HG02642 (cell line): ENCODE data around the gene FREM1.

Experiments
- ATAC-seq: cut with Tn5 transposase; IDR thresholded peaks from one replicate; pipeline ENCODE4 v1.9.1; 2021; ENCODE audit warnings: mild to moderate bottlenecking; ENCODE audit not compliant: unreplicated experiment, poor library complexity

FREM1 gene

GRCh38 chr9:14778565-14778964 lies 131.7 kb downstream of the FREM1 start:
- no peak for ATAC-seq

GRCh38 chr9:14775917-14776316 lies 134.3 kb downstream of the FREM1 start:
- no peak for ATAC-seq

DNA sequence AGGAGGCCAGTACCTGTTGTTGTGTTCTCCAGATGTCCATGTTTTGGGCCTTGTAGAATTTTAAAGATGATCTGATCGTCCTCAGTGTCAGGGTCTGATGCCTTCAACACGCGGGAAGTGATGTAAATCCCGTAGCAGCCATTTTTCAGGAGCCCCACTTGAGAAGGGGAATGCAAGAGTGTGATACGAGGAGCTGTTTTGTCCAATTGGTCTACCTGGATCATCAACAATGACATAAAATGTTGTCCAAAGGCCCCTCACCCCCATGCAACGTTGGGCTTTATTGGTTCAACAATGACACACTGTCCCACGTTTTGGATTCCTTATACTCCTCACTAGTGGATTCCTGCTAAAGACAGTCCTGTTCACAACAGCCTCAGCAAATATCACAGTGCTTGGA lies 139.6 kb downstream of the FREM1 start:
- ATAC-seq, result no peak

GRCh38 chr9:14769230-14769571 lies 141.0 kb downstream of the FREM1 start:
- no peak for ATAC-seq

DNA sequence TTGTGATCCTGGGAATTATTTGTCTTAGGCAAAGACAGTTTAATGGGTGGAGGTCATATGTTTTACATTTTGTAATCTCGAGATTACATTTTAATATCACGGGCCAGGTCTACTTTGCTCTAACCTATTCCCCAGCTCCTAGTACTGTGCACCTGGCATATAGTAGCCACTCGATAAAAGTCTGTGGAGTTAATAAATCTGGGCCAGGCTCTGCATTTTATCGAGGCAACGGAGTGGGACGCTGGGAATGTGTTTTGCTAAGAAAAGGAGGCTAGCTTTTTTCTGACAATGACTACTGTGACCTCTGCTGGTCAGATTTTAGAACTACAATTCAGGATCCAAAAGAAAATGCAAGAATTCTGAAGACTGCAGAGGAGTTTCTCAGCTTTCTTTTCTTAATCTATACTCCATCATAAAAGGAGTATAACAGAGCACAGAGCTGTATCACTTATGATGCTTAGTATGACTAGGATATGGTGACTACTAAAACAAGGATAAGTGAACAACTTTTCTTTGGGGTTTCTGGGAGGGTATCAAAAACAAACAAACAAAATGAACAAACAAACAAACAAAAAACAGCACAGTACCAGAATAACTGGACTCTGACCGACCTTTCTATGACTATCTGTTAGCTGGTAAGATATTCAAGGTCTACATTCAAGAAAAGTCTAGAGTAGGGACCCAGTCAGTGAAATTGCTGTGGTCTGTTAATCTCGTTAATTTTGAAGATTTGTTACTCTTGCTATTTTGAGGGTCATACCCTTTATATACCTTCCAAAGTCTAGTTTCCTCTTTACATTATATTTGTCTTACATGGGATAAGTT lies 141.6 kb downstream of the FREM1 start:
- ATAC-seq, result no peak

DNA sequence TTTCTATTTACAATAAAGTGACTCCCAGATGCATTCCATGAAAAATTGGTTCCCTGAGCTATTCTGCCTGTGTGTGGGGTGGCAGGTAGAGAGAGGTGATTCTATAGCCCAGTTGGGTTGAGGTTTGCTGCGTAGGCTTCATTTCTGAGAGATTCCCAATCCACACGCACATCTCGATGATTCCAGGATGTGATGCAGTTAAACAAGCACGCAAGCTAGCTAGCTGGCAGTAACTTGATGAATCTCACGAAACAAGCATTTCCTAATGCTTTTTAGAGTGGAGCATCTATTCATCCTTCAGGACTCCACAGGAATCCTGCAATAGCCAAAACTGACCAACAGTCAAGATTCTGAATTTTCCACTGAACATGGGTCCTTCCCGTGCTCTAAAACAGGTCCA lies 143.9 kb downstream of the FREM1 start:
- ATAC-seq, result no peak

GRCh38 chr9:14761584-14761983 lies 148.6 kb downstream of the FREM1 start:
- ATAC-seq, result no peak

GRCh38 chr9:14760060-14760459 lies 150.2 kb downstream of the FREM1 start:
- ATAC-seq, result no peak

- no peak for ATAC-seq
Observed at GRCh38 chr9:14756291-14756690, 153.9 kb downstream of the FREM1 start.

GRCh38 chr9:14752871-14753270 lies 157.4 kb downstream of the FREM1 start:
- ATAC-seq, result no peak

- no peak for ATAC-seq
Observed at GRCh38 chr9:14752271-14752670, 158.0 kb downstream of the FREM1 start.

GRCh38 chr9:14750821-14751220 lies 159.4 kb downstream of the FREM1 start:
- ATAC-seq, result no peak

GRCh38 chr9:14749741-14750211 lies 160.5 kb downstream of the FREM1 start:
- ATAC-seq, result no peak

DNA sequence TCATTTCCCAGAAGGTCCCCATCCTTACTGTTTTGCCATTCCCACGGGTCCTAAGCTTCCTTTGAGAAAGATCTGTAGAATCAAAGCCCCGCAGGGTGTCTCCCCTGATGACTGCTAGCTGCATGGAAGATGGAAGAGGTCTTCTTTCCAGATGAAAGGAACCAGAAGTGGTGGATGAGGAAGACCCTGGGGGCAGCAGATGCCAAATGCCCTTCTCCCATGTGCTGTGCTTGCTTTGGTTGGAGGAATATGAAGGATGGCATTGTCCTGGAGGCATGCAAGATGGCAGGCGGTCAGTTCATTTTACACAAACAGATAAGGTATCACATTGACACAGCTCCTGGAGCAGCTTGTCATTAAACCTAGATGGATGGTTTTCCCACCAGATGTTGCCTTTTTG lies 161.9 kb downstream of the FREM1 start:
- ATAC-seq, result no peak

DNA sequence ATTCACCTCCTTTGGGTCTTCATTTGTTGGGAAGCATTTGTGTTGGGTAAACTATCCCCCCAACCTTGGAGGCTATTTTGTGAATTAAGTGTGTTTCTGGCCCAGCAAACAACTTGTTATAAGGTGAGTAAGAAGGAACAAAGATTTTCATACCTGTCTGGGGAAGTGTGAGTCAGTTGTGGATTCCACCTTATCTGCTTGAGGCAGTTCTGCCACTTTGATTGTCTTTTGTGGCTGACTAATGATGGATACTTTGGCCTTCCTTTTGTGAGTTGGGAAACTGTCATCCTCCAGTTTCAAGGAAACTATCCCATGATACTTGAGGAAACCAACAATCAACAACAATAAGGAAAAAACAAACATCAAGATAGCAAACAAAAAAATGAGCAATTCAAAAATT lies 163.1 kb downstream of the FREM1 start:
- ATAC-seq, result no peak

GRCh38 chr9:14746626-14747025 lies 163.6 kb downstream of the FREM1 start:
- no peak for ATAC-seq

GRCh38 chr9:14744768-14745167 lies 165.5 kb downstream of the FREM1 start:
- ATAC-seq, result no peak

DNA sequence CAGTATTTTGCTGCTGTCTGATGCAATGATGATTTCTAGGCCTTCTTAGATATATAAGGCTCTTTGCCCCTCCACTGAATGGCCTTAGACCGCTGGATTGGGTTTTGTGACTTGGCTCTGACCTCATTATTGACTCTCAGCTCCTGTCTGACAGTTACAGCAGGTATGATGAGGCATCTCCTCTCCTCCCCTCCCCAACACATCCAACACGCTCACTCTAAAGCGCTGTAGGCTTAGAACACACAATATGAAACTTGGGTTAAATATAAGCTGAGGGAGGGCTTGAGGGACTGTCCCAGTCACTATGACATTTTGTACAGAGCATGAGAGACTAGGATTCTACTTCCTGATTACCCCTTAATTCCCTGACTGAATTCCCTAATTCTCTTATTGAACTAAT lies 168.9 kb downstream of the FREM1 start:
- ATAC-seq, result peak; percentile 80

- no peak for ATAC-seq
Observed at GRCh38 chr9:14733133-14733532, 177.1 kb downstream of the FREM1 start.

- no peak for ATAC-seq
Observed at GRCh38 chr9:14731294-14731981, 178.8 kb downstream of the FREM1 start.

GRCh38 chr9:14730461-14730898 lies 179.7 kb downstream of the FREM1 start:
- no peak for ATAC-seq

DNA sequence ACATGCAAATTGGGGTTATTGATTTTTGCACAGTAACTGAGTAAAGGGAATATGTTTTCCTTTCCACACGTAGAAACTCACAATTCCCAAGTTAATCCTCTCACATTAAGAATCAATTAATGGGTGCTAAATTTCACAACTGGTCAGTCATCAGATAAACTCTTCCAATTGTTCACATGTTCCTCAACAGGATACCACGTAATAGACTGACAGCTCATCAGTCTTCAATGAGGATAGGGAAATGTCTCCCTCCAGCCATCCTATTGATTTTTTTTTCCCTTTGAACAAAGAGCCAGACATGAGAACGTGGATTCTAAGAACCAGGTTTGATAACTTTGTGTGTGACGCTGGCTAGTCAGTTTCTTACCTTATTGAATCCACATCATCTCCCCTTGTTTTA lies 186.9 kb downstream of the FREM1 start:
- ATAC-seq, result no peak
